GM10266 (cell line): Measurements from ENCODE around the gene SV2B.
A peak's percentile ranks its signal among the peaks of the same experiment; 100 is the strongest.

Experiments used
- DNase-seq: peaks from one replicate; pipeline ENCODE4 v3.0.0; 2012; ENCODE audit errors: extremely low spot score
- CTCF ChIP-seq: IDR thresholded peaks from 2 replicates; pipeline ENCODE4 v1.5.1; 2012; ENCODE audit warnings: mild to moderate bottlenecking, low read depth; ENCODE audit not compliant: control insufficient read depth, insufficient read depth; ENCODE audit errors: missing control alignments

Gene SV2B

GRCh38 chr15:91219206-91219605 is 119.1 kb downstream of the SV2B start:
- no peak for DNase-seq

GRCh38 chr15:91222052-91222451 is 122.0 kb downstream of the SV2B start:
- no peak for DNase-seq
- no peak for TF ChIP-seq CTCF

More at GRCh38 chr15:91219206-91219605, 119.1 kb downstream of the SV2B start:
- TF ChIP-seq CTCF: no peak

GRCh38 chr15:91223863-91224262 is 123.8 kb downstream of the SV2B start:
- no peak for DNase-seq
- TF ChIP-seq CTCF: no peak

- peak; percentile 61 for TF ChIP-seq CTCF
- DNase-seq: peak; percentile 51
These were observed 124.8 kb downstream of the SV2B start for GRCh38 chr15:91224755-91225380.

GRCh38 chr15:91225741-91226140 is 125.7 kb downstream of the SV2B start:
- DNase-seq: no peak
- no peak for TF ChIP-seq CTCF

- no peak for TF ChIP-seq CTCF
- no peak for DNase-seq
These were observed 127.1 kb downstream of the SV2B start for GRCh38 chr15:91227117-91227516.

- no peak for DNase-seq
- TF ChIP-seq CTCF: no peak
These were observed 127.7 kb downstream of the SV2B start for GRCh38 chr15:91227766-91228165.
